Kidney epithelial cell (primary cell): ENCODE results near the gene PCNX1. TPM values are rescaled to one million over a fixed set of nuclear protein-coding genes. Genes with fewer than 3 reads are reported as not detected.

Experiments
- DNase-seq: peaks from one replicate; pipeline ENCODE4 v3.0.0-alpha.2; 2010; ENCODE audit warnings: low read depth
- H3K27me3 ChIP-seq: 2 replicates; pipeline ENCODE4 v1.6.0; 2011; ENCODE audit warnings: low read length; ENCODE audit not compliant: control insufficient read depth, insufficient read depth
- H3K36me3 ChIP-seq: 2 replicates; pipeline ENCODE4 v1.5.1; 2011; ENCODE audit warnings: low read length; ENCODE audit not compliant: control insufficient read depth, insufficient read depth
- H3K4me3 ChIP-seq: 2 replicates; pipeline ENCODE4 v1.5.1; 2011; ENCODE audit warnings: low read depth, mild to moderate bottlenecking, control low read depth, low read length
- total RNA-seq: library from RNA; depleted of rRNA; stranded (reverse); fragments of >200 nt; gene quantifications from 2 replicates; pipeline ENCODE4 v1.2.3, GENCODE V29; 2015
- TF ChIP-seq, protein P1 (sequence below): IDR thresholded peaks from 2 replicates; pipeline ENCODE4 v1.5.1; 2011; ENCODE audit warnings: mild to moderate bottlenecking, moderate library complexity, low read length, control low read depth, inconsistent platforms; ENCODE audit not compliant: insufficient read depth, poor library complexity, severe bottlenecking

PCNX1 gene
- total RNA-seq, 1 donor from 2014 or later: 26.9 TPM

DNA sequence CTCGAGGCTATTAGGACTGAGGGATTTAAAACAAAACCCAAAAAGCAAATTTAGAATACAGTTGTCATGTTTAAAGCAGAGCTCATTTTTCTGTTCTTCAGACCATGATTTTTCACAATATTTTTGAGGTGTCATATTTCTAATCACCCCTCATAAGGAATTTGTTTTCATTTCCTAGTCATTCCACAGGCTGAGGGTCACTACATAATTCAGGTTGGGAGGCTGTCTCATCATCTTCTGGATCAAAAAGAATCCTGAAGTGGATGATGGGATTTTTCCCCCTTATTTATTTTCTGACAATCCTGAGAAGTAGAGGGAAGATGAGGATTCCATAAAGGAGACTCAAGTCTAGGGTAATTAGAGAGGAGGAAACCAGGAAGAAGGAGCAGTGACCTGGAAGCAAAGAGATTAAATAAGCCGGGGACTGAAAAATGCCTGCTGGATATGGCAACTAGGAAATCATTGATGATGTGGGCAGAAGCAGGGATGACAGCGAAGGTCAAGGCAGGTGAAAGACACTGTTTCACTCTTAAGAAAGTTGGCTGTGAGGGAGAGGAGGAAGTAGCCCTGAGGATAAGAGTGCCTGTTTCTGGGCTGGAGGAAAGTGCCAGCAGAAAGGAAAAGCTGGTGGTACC is 9.0 kb upstream of the PCNX1 start:
- Histone ChIP-seq H3K36me3 (no peaks in the 10 kb centered on the region), H3K27me3 (no peaks in the 10 kb centered on the region), H3K4me3 (no peak overlapping the region)
- TF ChIP-seq, protein P1, sequence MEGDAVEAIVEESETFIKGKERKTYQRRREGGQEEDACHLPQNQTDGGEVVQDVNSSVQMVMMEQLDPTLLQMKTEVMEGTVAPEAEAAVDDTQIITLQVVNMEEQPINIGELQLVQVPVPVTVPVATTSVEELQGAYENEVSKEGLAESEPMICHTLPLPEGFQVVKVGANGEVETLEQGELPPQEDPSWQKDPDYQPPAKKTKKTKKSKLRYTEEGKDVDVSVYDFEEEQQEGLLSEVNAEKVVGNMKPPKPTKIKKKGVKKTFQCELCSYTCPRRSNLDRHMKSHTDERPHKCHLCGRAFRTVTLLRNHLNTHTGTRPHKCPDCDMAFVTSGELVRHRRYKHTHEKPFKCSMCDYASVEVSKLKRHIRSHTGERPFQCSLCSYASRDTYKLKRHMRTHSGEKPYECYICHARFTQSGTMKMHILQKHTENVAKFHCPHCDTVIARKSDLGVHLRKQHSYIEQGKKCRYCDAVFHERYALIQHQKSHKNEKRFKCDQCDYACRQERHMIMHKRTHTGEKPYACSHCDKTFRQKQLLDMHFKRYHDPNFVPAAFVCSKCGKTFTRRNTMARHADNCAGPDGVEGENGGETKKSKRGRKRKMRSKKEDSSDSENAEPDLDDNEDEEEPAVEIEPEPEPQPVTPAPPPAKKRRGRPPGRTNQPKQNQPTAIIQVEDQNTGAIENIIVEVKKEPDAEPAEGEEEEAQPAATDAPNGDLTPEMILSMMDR: no peak
- DNase-seq: no peak

DNA sequence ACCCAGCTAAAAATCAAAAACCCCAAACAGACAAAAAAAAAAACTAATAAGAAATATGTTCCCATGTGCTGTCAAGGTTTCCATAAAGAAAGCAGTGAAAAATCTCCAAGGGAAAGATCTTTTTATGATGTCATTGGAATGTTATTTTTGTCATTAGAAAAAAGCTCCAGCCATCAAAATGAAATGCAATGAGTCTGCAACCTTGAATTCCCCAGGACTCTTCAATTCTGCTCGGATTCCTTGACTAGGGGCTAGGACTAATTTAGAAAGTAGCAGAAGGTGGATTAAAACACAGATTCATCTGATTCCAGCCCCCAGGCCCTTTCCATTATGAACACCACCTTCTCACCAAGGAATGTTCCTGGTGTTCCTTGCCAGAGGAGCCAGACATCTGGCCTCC is 6.0 kb upstream of the PCNX1 start:
- Histone ChIP-seq H3K36me3 (no peaks in the 10 kb centered on the region), H3K27me3 (no peaks in the 10 kb centered on the region), H3K4me3 (no peak overlapping the region)
- TF ChIP-seq, protein P1: no peak
- no peak for DNase-seq

DNA sequence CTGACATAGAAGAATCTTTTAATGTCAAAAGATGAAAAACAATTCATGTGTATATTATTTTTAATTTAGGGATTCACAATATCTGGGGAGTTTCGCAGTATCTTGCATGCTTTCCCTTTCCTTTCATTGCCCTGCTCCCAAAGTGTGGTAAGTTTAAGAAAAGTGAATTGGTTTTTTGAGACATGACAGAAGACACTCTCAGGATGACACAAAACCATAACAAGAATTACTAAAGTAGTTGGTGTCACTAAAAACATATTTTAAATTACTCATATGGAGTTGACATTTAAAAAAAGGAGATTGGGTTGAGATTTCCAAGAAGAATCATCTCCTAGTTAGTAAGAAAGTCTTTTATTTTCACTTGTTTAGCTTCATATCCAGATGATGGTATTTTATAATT is 5.1 kb upstream of the PCNX1 start:
- DNase-seq: no peak
- Histone ChIP-seq H3K36me3 (no peaks in the 10 kb centered on the region), H3K27me3 (no peaks in the 10 kb centered on the region), H3K4me3 (no peak overlapping the region)
- TF ChIP-seq, protein P1: no peak

DNA sequence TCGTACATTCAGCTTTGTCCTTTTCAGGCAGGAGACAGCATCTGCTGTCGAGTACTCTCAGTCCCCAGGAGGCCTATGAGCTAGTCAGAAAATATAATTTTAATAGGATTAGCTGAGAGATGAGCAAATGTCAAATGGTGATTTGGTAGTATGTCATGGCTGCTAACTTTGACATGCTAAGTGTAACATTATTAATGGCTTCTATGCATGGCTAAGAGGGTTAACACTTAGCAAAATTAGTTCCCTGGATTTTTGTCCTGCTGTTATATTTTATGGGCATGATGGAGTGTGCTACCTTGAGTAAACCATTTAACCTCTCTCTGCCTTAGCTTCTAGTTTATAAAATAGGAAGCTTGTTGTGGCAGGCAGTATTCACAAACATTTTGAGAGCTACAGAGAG is 2.9 kb upstream of the PCNX1 start:
- TF ChIP-seq, protein P1: no peak
- no peak for DNase-seq
- Histone ChIP-seq H3K36me3 (no peaks in the 10 kb centered on the region), H3K4me3 (no peak overlapping the region), H3K27me3 (no peaks in the 10 kb centered on the region)

DNA sequence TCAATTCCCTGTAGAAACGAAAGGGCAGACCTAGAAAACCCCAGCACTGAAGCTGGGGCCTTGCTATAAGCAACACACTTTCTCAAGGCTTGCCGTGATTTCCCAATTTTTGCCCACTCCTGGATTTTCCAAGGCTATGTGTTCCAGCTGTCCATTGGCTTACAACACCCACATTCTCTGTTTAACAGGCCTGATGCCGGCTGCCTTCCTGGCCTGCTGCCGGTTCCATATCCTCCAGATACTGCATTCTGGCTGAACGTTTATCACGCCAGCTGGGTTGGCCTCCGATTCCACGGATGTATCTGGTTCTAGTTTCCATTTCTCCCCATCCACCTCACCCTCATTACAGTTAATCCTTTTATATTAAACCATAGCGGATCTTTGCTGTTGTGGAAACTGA is 2.0 kb upstream of the PCNX1 start:
- DNase-seq: no peak
- H3K4me3 ChIP-seq: no peak overlapping the region
- H3K36me3 ChIP-seq: no peaks in the 10 kb centered on the region
- H3K27me3 ChIP-seq: no peaks in the 10 kb centered on the region
- TF ChIP-seq, protein P1: no peak

DNA sequence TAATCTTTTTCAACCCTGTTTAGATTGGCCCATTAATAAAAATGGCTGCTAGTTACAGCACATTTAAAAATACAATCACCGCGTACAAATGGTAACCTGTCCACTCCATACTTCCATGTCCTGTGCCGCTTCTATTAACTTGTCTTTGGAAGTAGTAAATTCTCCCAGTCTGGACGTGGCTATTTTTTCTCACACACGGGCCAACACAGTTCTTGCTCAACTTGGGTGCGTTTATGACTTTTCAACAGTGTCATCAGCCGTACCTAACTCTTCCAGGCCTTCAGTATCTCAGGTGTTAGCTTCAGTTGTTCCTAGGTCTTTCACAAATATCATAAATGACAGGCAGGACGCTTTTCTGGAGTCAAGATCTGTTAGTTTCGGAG is 475 bp upstream of the PCNX1 start:
- TF ChIP-seq, protein P1: no peak
- Histone ChIP-seq H3K4me3 (peak overlapping the region; percentile 96), H3K27me3 (no peaks in the 10 kb centered on the region), H3K36me3 (no peaks in the 10 kb centered on the region)
- no peak for DNase-seq
